ENCODE data around the gene TMEM154.

GRCh38 chr4:152599095-152599494 is 80.7 kb downstream of the TMEM154 start:
- TF ChIP-seq CTCF (IDR thresholded peaks at IDR 0.05) (no peak), POLR2A (IDR thresholded peaks at IDR 0.05) (no peak)
